Heart left ventricle (tissue), 16 donors: ENCODE data around the gene WDR93. TPM values are rescaled to one million over a fixed set of nuclear protein-coding genes. Genes with fewer than 3 reads are reported as not detected.
"Not testable (repeated sequence)": the region's sequence is repeated elsewhere in the genome, so short reads cannot be mapped to it uniquely, and the experiment has no call there.

Experiments
- ATAC-seq, 4 donors: fragments of 200-7000 bp; cut with Tn5 transposase; one replicate each; pipeline ENCODE4 v1.9.1; 2020 to 2022; ENCODE audit warnings: moderate library complexity in 4 of 4, mild to moderate bottlenecking in 3 of 4, moderate number of reproducible peaks in 1 of 4
- DNase-seq, 5 donors: peaks; one replicate each; pipeline ENCODE4 v3.0.0-alpha.2; 2020
- H3K27ac ChIP-seq, 12 donors: fragments of 200-600 bp; sonication (generic) in 4 of 12; one replicate each; pipeline versions ENCODE4 v1.5.0 to v1.8.0; 2016 to 2022; ENCODE audit warnings: mild to moderate bottlenecking in 2 of 12
- H3K27me3 ChIP-seq, 9 donors: fragments of 200-600 bp; sonication (generic) in 2 of 9; one replicate each; pipeline versions ENCODE4 v1.5.1 to v1.8.0; 2016 to 2022; ENCODE audit warnings: mild to moderate bottlenecking in 3 of 9
- H3K36me3 ChIP-seq, 9 donors: fragments of 200-600 bp; sonication (generic) in 2 of 9; one replicate each; pipeline versions ENCODE4 v1.5.0 to v1.8.0; 2018 to 2022; ENCODE audit warnings: mild to moderate bottlenecking in 2 of 9
- H3K4me1 ChIP-seq, 12 donors: fragments of 200-600 bp; sonication (generic) in 4 of 12; one replicate each; pipeline versions ENCODE4 v1.5.0 to v1.8.0; 2016 to 2022; ENCODE audit warnings: mild to moderate bottlenecking in 3 of 12
- H3K4me3 ChIP-seq, 12 donors: fragments of 200-600 bp; sonication (generic) in 4 of 12; one replicate each; pipeline versions ENCODE4 v1.5.0 to v1.8.0; 2017 to 2022; ENCODE audit warnings: mild to moderate bottlenecking in 9 of 12, moderate library complexity in 4 of 12
- H3K9me3 ChIP-seq, 12 donors: fragments of 200-600 bp; sonication (generic) in 4 of 12; one replicate each; pipeline versions ENCODE4 v1.5.0 to v1.8.0; 2016 to 2022; ENCODE audit warnings: mild to moderate bottlenecking in 1 of 12
- CTCF ChIP-seq, 12 donors: fragments of 200-600 bp; sonication (generic) in 4 of 12; IDR thresholded peaks; one replicate each; pipeline versions ENCODE4 v1.5.0 to v1.8.0; 2018 to 2022; ENCODE audit warnings: antibody characterized with exemption in 12 of 12, mild to moderate bottlenecking in 5 of 12
- POLR2A ChIP-seq, 2 donors: fragments of 450-650 bp; IDR thresholded peaks; one replicate each; pipeline ENCODE4 v1.6.1; 2017; ENCODE audit warnings: antibody characterized with exemption in 2 of 2, mild to moderate bottlenecking in 2 of 2, moderate library complexity in 2 of 2
- WGBS, 4 donors: extraction: QIAGEN DNeasy Blood & Tissue Kit in 2 of 4; methylation state at CpG; one replicate each; pipeline versions ENCODE4 v1.1.5 to v1.1.7; 2013 to 2018; 5-methylcytosine and 5-hydroxymethylcytosine counted together
- intact Hi-C, 10 donors: fragments of 100-400 bp; cut with DNase I; formaldehyde crosslinking; loops; one replicate each; pipeline versions ENCODE4 v1.11.1 to v1.14.2; 2022
- polyA plus RNA-seq, 2 donors: library from polyadenylated mRNA; stranded (reverse); fragments of 200-250 nt; gene quantifications; one replicate each; pipeline ENCODE4 v1.2.3, GENCODE V29; 2013
- total RNA-seq, 9 donors: library from RNA; depleted of rRNA in 2 of 9; stranded (reverse); fragments of >200 nt in 2 of 9; fragmentation: NEBNext Ultra II Directional in 3 of 9; extraction: Animal tissue kit (Norgen Biotek cat#: 25700) in 3 of 9; gene quantifications; one replicate each; pipeline versions ENCODE4 v1.1.0 to v1.2.4, GENCODE V29; 2016 to 2023
- donor health status: ischemic (EF 13 %, LVEDD 7.1; RV severe dilation, severe dysfunction).
- donor health status: healthy with polysubstance abuse.
- donor health status: DM: no; HTN: yes; CAD: no.
- donor health status: DM: no; HTN: no; CAD: no.
- donor health status: ischemic (EF 25% LVEDD 6.9; RV normal size, moderate dysfunction).
- donor health status: ischemic (EF 25% LVEDD 5.7; RV mildly dilated, moderate dysfunction).
- donor health status: healthy.
- donor health status: DM: yes; HTN: yes; CAD: no.
- donor health status: ischemic (EF 35%, LVEDD 5.7; RV mildly dilated, moderate dysfunction).
- donor health status: nonischemic (EF 11% LVEDD 7.7; RV severe dilation, severe dysfunction).
- donor health status: DM: yes; HTN: yes; CAD: no.
- donor health status: PGD.
- donor health status: ischemic (EF 29% LVEDD 5.4; RV normal size, mild dysfunction).
- donor health status: nonischemic (EF 23%, LVEDD 6.1; RV moderate dilation, normal function).

WDR93 gene
- total and polyA plus RNA-seq, 11 donors: 0.10 to 0.21 TPM; not detected in 9

- DNase-seq: no peak
- WGBS, 4 donors: 68 to 73% (median 71%) methylated on average over 2 of the region's 2 CpGs
- no peak for TF ChIP-seq CTCF (IDR thresholded peaks at IDR 0.05)
- TF ChIP-seq POLR2A (IDR thresholded peaks at IDR 0.05): no peak
- intact Hi-C loops: no loop called here
- Histone ChIP-seq H3K27ac (no peak overlapping the region), H3K4me1 (peaks cover 0 to 27% (median 9%) of the 10 kb centered on the region in 12 donors), H3K4me3 (no peak overlapping the region), H3K27me3 (no peaks in the 10 kb centered on the region), H3K36me3 (peaks cover 0 to 25% (median 0%) of the 10 kb centered on the region in 9 donors), H3K9me3 (no peaks in the 10 kb centered on the region)
- no peak for ATAC-seq
Measured at GRCh38 chr15:89685995-89686394, 4.6 kb upstream of the WDR93 start.

GRCh38 chr15:89686522-89686921 lies 4.1 kb upstream of the WDR93 start:
- no peaks in the 10 kb centered on the region for H3K9me3 ChIP-seq
- H3K27me3 ChIP-seq: no peaks in the 10 kb centered on the region
- H3K4me3 ChIP-seq: no peak overlapping the region
- ATAC-seq (no peak), DNase-seq (no peak)
- H3K27ac ChIP-seq: no peak overlapping the region
- H3K4me1 ChIP-seq: peaks cover 0 to 24% (median 5%) of the 10 kb centered on the region in 12 donors
- intact Hi-C loops: no loop called here
- H3K36me3 ChIP-seq: peaks cover 0 to 25% (median 0%) of the 10 kb centered on the region in 9 donors
- TF ChIP-seq CTCF (IDR thresholded peaks at IDR 0.05) (no peak), POLR2A (IDR thresholded peaks at IDR 0.05) (no peak)

GRCh38 chr15:89689930-89690275 lies 708 bp upstream of the WDR93 start:
- ATAC-seq: not testable (repeated sequence)
- Histone ChIP-seq H3K4me1 (peaks cover 0 to 21% (median 5%) of the 10 kb centered on the region in 12 donors), H3K27ac (peak overlapping the region in 6 of 12 donors; percentile 41 to 79 (median 68))

GRCh38 chr15:89693091-89693490 lies 2.5 kb downstream of the WDR93 start:
- no peaks in the 10 kb centered on the region for H3K27me3 ChIP-seq
- no peaks in the 10 kb centered on the region for H3K36me3 ChIP-seq
- no peak for DNase-seq
- no peaks in the 10 kb centered on the region for H3K9me3 ChIP-seq
- no peak overlapping the region for H3K27ac ChIP-seq
- TF ChIP-seq CTCF (IDR thresholded peaks at IDR 0.05) (no peak), POLR2A (IDR thresholded peaks at IDR 0.05) (no peak)
- ATAC-seq: no peak
- no peak overlapping the region for H3K4me3 ChIP-seq
- peaks cover 0 to 17% (median 5%) of the 10 kb centered on the region in 12 donors for H3K4me1 ChIP-seq
- intact Hi-C loops: no loop called here
- 40 to 66% (median 66%) methylated on average over 2 of the region's 2 CpGs for WGBS, 4 donors

More at GRCh38 chr15:89689930-89690275, 708 bp upstream of the WDR93 start:
- H3K27me3 ChIP-seq, H3K36me3 ChIP-seq, DNase-seq, intact Hi-C loops, H3K9me3 ChIP-seq: not testable (repeated sequence)
- peak overlapping the region; percentile 52 to 97 (median 76) for H3K4me3 ChIP-seq
- WGBS, 4 donors: 57 to 71% (median 67%) methylated on average over 15 of the region's 15 CpGs

GRCh38 chr15:89693696-89694095 lies 3.1 kb downstream of the WDR93 start:
- Histone ChIP-seq H3K9me3 (no peaks in the 10 kb centered on the region), H3K27me3 (no peaks in the 10 kb centered on the region), H3K36me3 (no peaks in the 10 kb centered on the region), H3K4me1 (peaks cover 0 to 17% (median 5%) of the 10 kb centered on the region in 12 donors), H3K4me3 (no peak overlapping the region), H3K27ac (no peak overlapping the region)
- no peak for TF ChIP-seq POLR2A (IDR thresholded peaks at IDR 0.05)
- no peak for TF ChIP-seq CTCF (IDR thresholded peaks at IDR 0.05)
- ATAC-seq (no peak), DNase-seq (no peak)
- intact Hi-C loops: no loop called here
- WGBS, 4 donors: 81 to 94% (median 89%) methylated on average over 1 of the region's 1 CpG
